GM19328 (cell line): ENCODE data around the gene CD22.
"Not testable (repeated sequence)": the region's sequence is repeated elsewhere in the genome, so short reads cannot be mapped to it uniquely, and the experiment has no call there.

Source experiments
- ATAC-seq: cut with Tn5 transposase; IDR thresholded peaks from one replicate; pipeline ENCODE4 v1.9.1; 2021; ENCODE audit warnings: mild to moderate bottlenecking, moderate library complexity; ENCODE audit not compliant: unreplicated experiment

CD22 gene

GRCh38 chr19:35357867-35358573 lies 29.0 kb downstream of the CD22 start, which contains the start of gene FFAR3:
TSS of gene FFAR3 (plus strand) at chr19:35358460. CDS start at chr19:35358891, 431 bp downstream.
- no peak for ATAC-seq

- not testable (repeated sequence) for ATAC-seq
Observed at GRCh38 chr19:35358834-35359233, 29.8 kb downstream of the CD22 start.

GRCh38 chr19:35359395-35359794 lies 30.4 kb downstream of the CD22 start:
- ATAC-seq = not testable (repeated sequence)

DNA sequence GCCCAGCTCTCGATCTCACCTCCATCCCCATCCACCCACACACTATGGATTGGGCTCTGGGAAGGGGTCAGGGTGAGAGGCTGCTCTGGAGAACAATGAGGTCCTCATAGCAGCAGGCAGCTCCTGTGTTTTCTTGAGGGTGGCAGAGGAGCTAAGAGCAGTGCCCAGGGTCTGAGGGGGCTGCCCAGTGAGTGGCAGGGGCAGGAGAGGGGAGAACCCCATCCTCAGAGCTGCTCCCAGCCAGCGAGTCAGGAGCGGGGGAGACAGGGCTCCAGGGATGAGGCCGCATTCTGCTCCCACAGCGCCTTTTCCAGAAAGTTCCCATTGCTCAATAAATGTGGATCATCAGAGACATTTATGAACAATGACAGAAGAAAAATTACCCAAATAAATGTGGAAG lies 31.1 kb downstream of the CD22 start:
- not testable (repeated sequence) for ATAC-seq

DNA sequence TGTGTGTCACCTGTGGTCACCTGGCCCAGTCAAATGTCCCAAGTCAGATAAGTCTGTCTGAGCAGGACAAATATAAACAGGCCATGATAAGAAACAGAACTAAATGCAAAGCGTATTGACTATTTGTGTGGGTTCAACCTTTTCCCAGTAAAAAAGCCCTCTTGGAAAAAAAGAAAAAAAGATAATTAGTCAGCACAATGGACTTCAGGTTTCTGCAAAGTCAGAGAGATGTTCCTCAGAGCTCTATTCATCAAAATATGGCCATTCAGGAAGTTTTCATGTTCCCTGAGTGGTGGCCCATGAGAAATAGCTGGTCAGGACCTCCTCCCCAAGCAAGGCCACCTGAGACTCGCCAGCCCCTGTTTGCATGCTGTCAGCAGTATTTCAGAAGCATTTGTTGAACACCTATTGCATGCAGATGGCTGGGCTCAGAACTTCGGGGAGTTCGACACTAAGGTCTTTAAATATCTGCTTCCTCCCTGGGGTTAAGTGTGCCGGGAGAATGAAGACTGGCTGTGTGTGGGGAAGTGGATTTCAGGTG lies 32.0 kb downstream of the CD22 start:
- no peak for ATAC-seq

- no peak for ATAC-seq
Observed at GRCh38 chr19:35362261-35363000, 33.4 kb downstream of the CD22 start.

GRCh38 chr19:35363001-35363590 lies 34.1 kb downstream of the CD22 start:
- no peak for ATAC-seq

GRCh38 chr19:35363711-35364425 lies 34.9 kb downstream of the CD22 start:
- ATAC-seq = no peak

DNA sequence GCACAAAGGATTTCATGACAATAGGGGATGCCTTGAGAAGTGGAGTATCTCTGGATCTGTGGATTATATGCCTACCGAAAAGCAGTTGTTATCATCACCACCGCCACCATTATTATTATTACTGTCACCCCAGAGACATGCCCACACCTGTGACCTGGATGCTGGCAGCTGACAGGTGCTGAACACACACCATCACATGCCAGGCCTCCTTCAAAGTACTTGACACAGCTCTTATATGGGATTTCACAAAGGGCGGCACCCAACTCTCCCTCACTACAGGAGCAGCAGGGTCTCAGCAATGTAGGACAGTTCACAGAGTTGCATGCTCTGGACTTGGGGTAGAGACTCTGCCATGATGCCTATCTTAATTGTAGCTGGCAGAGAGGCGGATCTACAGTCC lies 36.3 kb downstream of the CD22 start:
- no peak for ATAC-seq

- no peak for ATAC-seq
Observed at GRCh38 chr19:35368378-35368777, 39.4 kb downstream of the CD22 start.

- no peak for ATAC-seq
Observed at GRCh38 chr19:35369522-35369921, 40.5 kb downstream of the CD22 start.

GRCh38 chr19:35370722-35371121 lies 41.7 kb downstream of the CD22 start, which contains the start of gene GPR42:
TSS of gene GPR42 (plus strand) at chr19:35371068. CDS start at chr19:35371360, 292 bp downstream.
- ATAC-seq = no peak

GRCh38 chr19:35373492-35373891 lies 44.5 kb downstream of the CD22 start:
- ATAC-seq = no peak

DNA sequence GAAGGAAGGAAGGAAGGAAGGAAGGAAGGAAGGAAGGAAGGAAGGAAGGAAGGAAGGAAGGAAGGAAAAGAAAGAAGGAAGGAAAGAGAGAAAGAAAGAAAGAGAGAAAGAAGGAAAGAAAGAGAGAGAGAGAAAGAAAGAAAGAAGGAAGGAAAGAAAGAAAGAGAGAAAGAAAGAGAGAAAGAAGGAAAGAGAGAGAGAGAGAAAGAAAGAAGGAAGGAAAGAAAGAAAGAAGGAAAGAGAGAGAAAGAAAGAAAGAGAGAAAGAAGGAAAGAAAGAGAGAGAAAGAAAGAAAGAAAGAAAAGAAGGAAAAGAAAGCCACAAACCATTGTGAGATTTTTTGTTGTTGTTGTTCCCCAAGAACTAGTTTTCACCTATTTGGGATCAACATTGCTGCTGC lies 45.0 kb downstream of the CD22 start:
- not testable (repeated sequence) for ATAC-seq

- ATAC-seq = no peak
Observed at GRCh38 chr19:35375505-35376307, 46.7 kb downstream of the CD22 start.

DNA sequence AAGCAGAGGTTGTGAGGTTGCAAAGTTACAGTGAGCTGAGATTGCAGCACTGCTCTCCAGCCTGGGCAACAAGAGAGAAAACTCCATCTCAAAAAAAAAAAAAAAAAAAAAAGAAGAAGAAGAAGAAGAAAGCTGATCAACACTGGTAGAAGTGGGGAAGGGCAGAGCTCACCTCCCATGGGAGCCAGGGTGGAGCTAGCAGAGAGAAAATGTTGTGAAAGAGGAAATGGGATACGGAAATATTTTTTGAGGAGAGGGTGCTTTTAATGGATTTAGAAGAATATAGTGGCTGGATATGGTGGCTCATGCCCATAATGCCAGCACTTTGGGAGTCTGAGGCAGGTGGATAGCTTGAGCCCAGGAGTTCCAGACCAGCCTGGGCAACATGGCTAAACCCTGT lies 48.7 kb downstream of the CD22 start:
- no peak for ATAC-seq

DNA sequence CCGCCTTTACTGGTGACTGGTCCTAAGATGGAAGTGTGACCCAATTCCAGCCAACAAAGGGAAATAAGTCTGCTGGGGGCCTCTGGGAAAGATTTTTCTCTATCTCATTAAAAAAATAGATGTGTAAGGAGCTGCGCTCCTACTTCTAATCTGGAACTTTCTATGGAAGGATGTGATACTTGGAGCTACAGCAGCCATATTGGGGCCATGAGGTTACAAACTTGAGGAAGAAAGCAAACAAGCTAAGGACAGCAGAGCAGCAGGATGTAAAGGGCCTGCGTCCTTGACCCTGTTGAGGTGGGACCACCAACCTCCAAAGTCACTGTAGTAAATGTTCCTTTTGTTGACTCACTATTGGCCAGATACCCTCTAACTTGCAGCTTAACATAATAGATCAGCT lies 49.4 kb downstream of the CD22 start:
- no peak for ATAC-seq

DNA sequence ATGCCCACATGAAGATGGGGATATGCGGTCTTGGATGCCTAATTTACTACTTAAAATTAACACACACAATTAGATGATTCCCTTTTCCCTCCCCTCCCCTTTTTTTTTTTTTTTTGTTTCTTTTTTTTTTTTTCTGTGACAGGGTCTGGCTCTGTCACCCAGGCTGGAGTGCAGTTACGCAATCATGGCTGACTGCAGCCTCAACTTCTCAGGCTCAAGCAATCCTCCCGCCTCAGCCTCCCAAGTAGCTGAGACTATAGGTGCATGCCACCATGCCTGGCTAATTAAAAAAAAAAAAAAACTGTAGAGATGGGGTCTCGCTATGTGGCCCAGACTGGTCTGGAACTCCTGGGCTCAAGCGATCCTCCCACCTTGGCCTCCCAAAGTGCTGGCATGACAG lies 50.6 kb downstream of the CD22 start:
- ATAC-seq = not testable (repeated sequence)

GRCh38 chr19:35379992-35380391 lies 51.0 kb downstream of the CD22 start:
- no peak for ATAC-seq
